Ishikawa (cell line): ENCODE data around the gene CCSER1.

Source experiments
- CEBPB ChIP-seq: IDR thresholded peaks from 2 replicates; pipeline ENCODE4 v1.6.1; 2012
- CREB1 ChIP-seq: IDR thresholded peaks from 2 replicates; pipeline ENCODE4 v1.6.1; 2012; ENCODE audit warnings: low read depth
- EGR1 ChIP-seq: IDR thresholded peaks from 2 replicates; pipeline ENCODE4 v1.6.1; 2012
- EP300 ChIP-seq: IDR thresholded peaks from 2 replicates; pipeline ENCODE4 v1.6.1; 2012; ENCODE audit warnings: borderline replicate concordance
- FOXM1 ChIP-seq: IDR thresholded peaks from 2 replicates; pipeline ENCODE4 v1.6.1; 2012; ENCODE audit warnings: low read depth, borderline replicate concordance
- NFIC ChIP-seq: IDR thresholded peaks from 2 replicates; pipeline ENCODE4 v1.6.1; 2012
- RAD21 ChIP-seq: IDR thresholded peaks from 2 replicates; pipeline ENCODE4 v1.6.1; 2012; ENCODE audit warnings: low read depth
- TAF1 ChIP-seq: IDR thresholded peaks from 2 replicates; pipeline ENCODE4 v1.6.1; 2012; ENCODE audit warnings: low read depth, mild to moderate bottlenecking
- TEAD4 ChIP-seq: IDR thresholded peaks from 2 replicates; pipeline ENCODE4 v1.6.1; 2012
- YY1 ChIP-seq: IDR thresholded peaks from 2 replicates; pipeline ENCODE4 v1.6.1; 2012; ENCODE audit warnings: low read depth
- ZBTB7A ChIP-seq: IDR thresholded peaks from 2 replicates; pipeline ENCODE4 v1.6.1; 2012; ENCODE audit warnings: low read depth
- TF ChIP-seq, protein P1 (sequence below): IDR thresholded peaks from 2 replicates; pipeline ENCODE4 v1.6.1; 2012; ENCODE audit warnings: low read depth, mild to moderate bottlenecking
- TF ChIP-seq, protein P2 (sequence below): IDR thresholded peaks from 2 replicates; pipeline ENCODE4 v1.6.1; 2012
- TF ChIP-seq, protein P3 (sequence below): IDR thresholded peaks from 2 replicates; pipeline ENCODE4 v1.6.1; 2012

DNA sequence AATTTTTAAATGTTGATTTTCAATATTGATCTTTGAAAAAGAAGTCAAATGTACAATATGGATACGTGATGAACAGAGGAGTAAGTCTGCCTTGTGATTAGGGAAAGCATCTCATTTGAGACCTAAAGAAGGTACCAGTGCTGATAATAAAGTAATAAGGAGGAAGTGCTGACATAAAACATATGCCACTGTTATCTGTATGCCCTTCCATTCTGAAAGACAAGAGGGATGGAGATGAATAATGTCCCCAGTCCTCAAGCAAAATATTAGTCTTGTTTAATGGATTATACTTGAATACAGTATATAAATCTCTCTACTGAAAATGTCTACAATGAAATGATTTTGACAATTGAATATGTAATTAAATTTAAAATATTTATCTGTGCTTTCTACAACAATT is 58.2 kb downstream of the CCSER1 start:
- no peak for TF ChIP-seq EP300
- TF ChIP-seq FOXM1: no peak
- no peak for TF ChIP-seq RAD21
- no peak for TF ChIP-seq EGR1
- TF ChIP-seq CREB1: no peak
- TF ChIP-seq, protein P1, sequence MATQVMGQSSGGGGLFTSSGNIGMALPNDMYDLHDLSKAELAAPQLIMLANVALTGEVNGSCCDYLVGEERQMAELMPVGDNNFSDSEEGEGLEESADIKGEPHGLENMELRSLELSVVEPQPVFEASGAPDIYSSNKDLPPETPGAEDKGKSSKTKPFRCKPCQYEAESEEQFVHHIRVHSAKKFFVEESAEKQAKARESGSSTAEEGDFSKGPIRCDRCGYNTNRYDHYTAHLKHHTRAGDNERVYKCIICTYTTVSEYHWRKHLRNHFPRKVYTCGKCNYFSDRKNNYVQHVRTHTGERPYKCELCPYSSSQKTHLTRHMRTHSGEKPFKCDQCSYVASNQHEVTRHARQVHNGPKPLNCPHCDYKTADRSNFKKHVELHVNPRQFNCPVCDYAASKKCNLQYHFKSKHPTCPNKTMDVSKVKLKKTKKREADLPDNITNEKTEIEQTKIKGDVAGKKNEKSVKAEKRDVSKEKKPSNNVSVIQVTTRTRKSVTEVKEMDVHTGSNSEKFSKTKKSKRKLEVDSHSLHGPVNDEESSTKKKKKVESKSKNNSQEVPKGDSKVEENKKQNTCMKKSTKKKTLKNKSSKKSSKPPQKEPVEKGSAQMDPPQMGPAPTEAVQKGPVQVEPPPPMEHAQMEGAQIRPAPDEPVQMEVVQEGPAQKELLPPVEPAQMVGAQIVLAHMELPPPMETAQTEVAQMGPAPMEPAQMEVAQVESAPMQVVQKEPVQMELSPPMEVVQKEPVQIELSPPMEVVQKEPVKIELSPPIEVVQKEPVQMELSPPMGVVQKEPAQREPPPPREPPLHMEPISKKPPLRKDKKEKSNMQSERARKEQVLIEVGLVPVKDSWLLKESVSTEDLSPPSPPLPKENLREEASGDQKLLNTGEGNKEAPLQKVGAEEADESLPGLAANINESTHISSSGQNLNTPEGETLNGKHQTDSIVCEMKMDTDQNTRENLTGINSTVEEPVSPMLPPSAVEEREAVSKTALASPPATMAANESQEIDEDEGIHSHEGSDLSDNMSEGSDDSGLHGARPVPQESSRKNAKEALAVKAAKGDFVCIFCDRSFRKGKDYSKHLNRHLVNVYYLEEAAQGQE: no peak
- no peak for TF ChIP-seq TAF1
- no peak for TF ChIP-seq NFIC
- TF ChIP-seq, protein P2, sequence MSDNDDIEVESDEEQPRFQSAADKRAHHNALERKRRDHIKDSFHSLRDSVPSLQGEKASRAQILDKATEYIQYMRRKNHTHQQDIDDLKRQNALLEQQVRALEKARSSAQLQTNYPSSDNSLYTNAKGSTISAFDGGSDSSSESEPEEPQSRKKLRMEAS: no peak
- TF ChIP-seq ZBTB7A: no peak
- TF ChIP-seq, protein P3, sequence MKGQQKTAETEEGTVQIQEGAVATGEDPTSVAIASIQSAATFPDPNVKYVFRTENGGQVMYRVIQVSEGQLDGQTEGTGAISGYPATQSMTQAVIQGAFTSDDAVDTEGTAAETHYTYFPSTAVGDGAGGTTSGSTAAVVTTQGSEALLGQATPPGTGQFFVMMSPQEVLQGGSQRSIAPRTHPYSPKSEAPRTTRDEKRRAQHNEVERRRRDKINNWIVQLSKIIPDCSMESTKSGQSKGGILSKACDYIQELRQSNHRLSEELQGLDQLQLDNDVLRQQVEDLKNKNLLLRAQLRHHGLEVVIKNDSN: no peak
- TF ChIP-seq TEAD4: no peak
- no peak for TF ChIP-seq CEBPB
- no peak for TF ChIP-seq YY1
